SIG-M5 treated with dmso at 0.1 percent for 504 hours (cell line): ENCODE data around the gene ABI1.
A peak's percentile ranks its signal among the peaks of the same experiment; 100 is the strongest.

Experiments
- DNase-seq: peaks from one replicate; lab custom pipeline; 2025; ENCODE audit not compliant: unreplicated experiment; lab: John Stamatoyannopoulos, UW

The ABI1 gene

GRCh38 chr10:26855186-26855585 lies 5.6 kb downstream of the ABI1 start:
- DNase-seq: peak; percentile 32

GRCh38 chr10:26854524-26854923 lies 6.2 kb downstream of the ABI1 start:
- DNase-seq: no peak

GRCh38 chr10:26844396-26844975 lies 16.3 kb downstream of the ABI1 start:
- no peak for DNase-seq

- DNase-seq: no peak
Measured at GRCh38 chr10:26843736-26844135, 17.0 kb downstream of the ABI1 start.

- no peak for DNase-seq
Measured at GRCh38 chr10:26841733-26842317, 18.9 kb downstream of the ABI1 start.

- DNase-seq: no peak
Measured at GRCh38 chr10:26840938-26841732, 19.6 kb downstream of the ABI1 start.

GRCh38 chr10:26839966-26840627 lies 20.7 kb downstream of the ABI1 start:
- DNase-seq: no peak

- peak; percentile 32 for DNase-seq
Measured at GRCh38 chr10:26837139-26837538, 23.6 kb downstream of the ABI1 start.

GRCh38 chr10:26835025-26835424 lies 25.7 kb downstream of the ABI1 start:
- no peak for DNase-seq

- no peak for DNase-seq
Measured at GRCh38 chr10:26832960-26833359, 27.8 kb downstream of the ABI1 start.

GRCh38 chr10:26831936-26832335 lies 28.8 kb downstream of the ABI1 start:
- DNase-seq: no peak

- DNase-seq: peak; percentile 67
Measured at GRCh38 chr10:26829810-26830515, 30.8 kb downstream of the ABI1 start.

GRCh38 chr10:26824015-26824690 lies 36.6 kb downstream of the ABI1 start:
- no peak for DNase-seq

GRCh38 chr10:26821699-26822570 lies 38.8 kb downstream of the ABI1 start:
- DNase-seq: no peak

GRCh38 chr10:26815500-26815899 lies 45.3 kb downstream of the ABI1 start:
- no peak for DNase-seq

- no peak for DNase-seq
Measured at GRCh38 chr10:26810435-26811026, 50.2 kb downstream of the ABI1 start.

- no peak for DNase-seq
Measured at GRCh38 chr10:26809973-26810372, 50.8 kb downstream of the ABI1 start.

GRCh38 chr10:26807532-26807931 lies 53.2 kb downstream of the ABI1 start:
- DNase-seq: no peak

- no peak for DNase-seq
Measured at GRCh38 chr10:26806557-26806956, 54.2 kb downstream of the ABI1 start.
